ENCODE measurements around the gene ULBP2. TPM values are rescaled to one million over a fixed set of nuclear protein-coding genes. Genes with fewer than 3 reads are reported as not detected.
"Not testable (repeated sequence)": the region's sequence is repeated elsewhere in the genome, so short reads cannot be mapped to it uniquely, and the experiment has no call there.

The ULBP2 gene
- total RNA-seq, 2 experiments from 2014 or later, result 0.90 to 1.2 TPM

GRCh38 chr6:149935246-149935645, 6.6 kb upstream of the ULBP2 start:
- Mint-ChIP-seq H3K4me3 (no peak overlapping the region), H3K27me3 (peaks cover 82% of the 10 kb centered on the region), H3K4me1 (ENCODE audit: low read depth) (peaks cover 29% of the 10 kb centered on the region), H3K36me3 (no peaks in the 10 kb centered on the region), H3K27ac (no peak overlapping the region), H3K9me3 (no peaks in the 10 kb centered on the region)
- no peak for DNase-seq
- CTCF ChIA-PET, result interaction anchor here (0.5 to 2.8 kb wide), 3 partner anchors 17 to 412 kb away, joined by 3 to 28 read pairs (median 3); no protein-coding TSS in a partner anchor
- intact Hi-C loops (cut with micrococcal nuclease), result loop anchor here (2.0 kb wide), 1 partner anchor 878 kb away; no protein-coding TSS in a partner anchor
- POLR2A ChIA-PET, result interaction anchor here (0.6 kb wide), 1 partner anchor 90 kb away, joined by 3 read pairs; no protein-coding TSS in a partner anchor

GRCh38 chr6:149935668-149936067, 6.1 kb upstream of the ULBP2 start:
- peaks cover 33% of the 10 kb centered on the region for H3K4me1 Mint-ChIP-seq (ENCODE audit: low read depth)
- POLR2A ChIA-PET, result interaction anchor here (0.6 kb wide), 1 partner anchor 90 kb away, joined by 3 read pairs; no protein-coding TSS in a partner anchor
- H3K36me3 Mint-ChIP-seq, result no peaks in the 10 kb centered on the region
- no peaks in the 10 kb centered on the region for H3K9me3 Mint-ChIP-seq
- CTCF ChIA-PET, result interaction anchor here (1.1 to 2.8 kb wide), 2 partner anchors 17 to 81 kb away, joined by 3 to 28 read pairs; no protein-coding TSS in a partner anchor
- peaks cover 82% of the 10 kb centered on the region for H3K27me3 Mint-ChIP-seq
- H3K27ac Mint-ChIP-seq, result no peak overlapping the region
- no peak for DNase-seq
- H3K4me3 Mint-ChIP-seq, result no peak overlapping the region
- intact Hi-C loops (cut with micrococcal nuclease), result loop anchor here (2.0 kb wide), 1 partner anchor 877 kb away; no protein-coding TSS in a partner anchor

GRCh38 chr6:149936743-149937142, 5.1 kb upstream of the ULBP2 start:
- POLR2A ChIA-PET, result no interaction called here
- H3K9me3 Mint-ChIP-seq, result no peaks in the 10 kb centered on the region
- H3K36me3 Mint-ChIP-seq, result no peaks in the 10 kb centered on the region
- peaks cover 38% of the 10 kb centered on the region for H3K4me1 Mint-ChIP-seq (ENCODE audit: low read depth)
- H3K4me3 Mint-ChIP-seq, result no peak overlapping the region
- intact Hi-C loops (cut with micrococcal nuclease), result no loop called here
- DNase-seq, result no peak
- CTCF ChIA-PET, result interaction anchor here (2.8 kb wide), 1 partner anchor 80 kb away, joined by 28 read pairs; no protein-coding TSS in a partner anchor
- H3K27ac Mint-ChIP-seq, result no peak overlapping the region
- H3K27me3 Mint-ChIP-seq, result peaks cover 80% of the 10 kb centered on the region

GRCh38 chr6:149938013-149938570, 3.7 kb upstream of the ULBP2 start:
- H3K27ac Mint-ChIP-seq; H3K36me3 Mint-ChIP-seq; H3K9me3 Mint-ChIP-seq; intact Hi-C loops (cut with micrococcal nuclease); DNase-seq: not testable (repeated sequence)
- ChIA-PET POLR2A (interaction anchor here (0.7 kb wide), 1 partner anchor 133 kb away, joined by 3 read pairs; no protein-coding TSS in a partner anchor), CTCF (interaction anchor here (1.5 kb wide), 1 partner anchor 78 kb away, joined by 3 read pairs; no protein-coding TSS in a partner anchor)
- Mint-ChIP-seq H3K4me1 (ENCODE audit: low read depth) (peaks cover 45% of the 10 kb centered on the region), H3K4me3 (peak overlapping the region; percentile 48), H3K27me3 (peaks cover 80% of the 10 kb centered on the region)

GRCh38 chr6:149938571-149939355, 3.1 kb upstream of the ULBP2 start:
- peak; percentile 62 for DNase-seq
- Mint-ChIP-seq H3K27ac (peak overlapping the region; percentile 28), H3K9me3 (no peaks in the 10 kb centered on the region), H3K4me1 (ENCODE audit: low read depth) (peaks cover 45% of the 10 kb centered on the region), H3K27me3 (peaks cover 74% of the 10 kb centered on the region), H3K36me3 (no peaks in the 10 kb centered on the region), H3K4me3 (peak overlapping the region; percentile 63)
- POLR2A ChIA-PET, result interaction anchor here (0.7 kb wide), 1 partner anchor 132 kb away, joined by 3 read pairs; no protein-coding TSS in a partner anchor
- CTCF ChIA-PET, result interaction anchor here (1.5 kb wide), 1 partner anchor 78 kb away, joined by 3 read pairs; no protein-coding TSS in a partner anchor
- intact Hi-C loops (cut with micrococcal nuclease), result no loop called here

- Mint-ChIP-seq H3K4me3 (peak overlapping the region; percentile 63), H3K27me3 (peaks cover 69% of the 10 kb centered on the region), H3K36me3 (no peaks in the 10 kb centered on the region), H3K27ac (no peak overlapping the region), H3K9me3 (no peaks in the 10 kb centered on the region), H3K4me1 (ENCODE audit: low read depth) (peaks cover 43% of the 10 kb centered on the region)
- intact Hi-C loops (cut with micrococcal nuclease), result no loop called here
- ChIA-PET POLR2A (no interaction called here), CTCF (interaction anchor here (1.5 kb wide), 1 partner anchor 77 kb away, joined by 3 read pairs; no protein-coding TSS in a partner anchor)
- no peak for DNase-seq
Measured at GRCh38 chr6:149939356-149939648, 2.5 kb upstream of the ULBP2 start.

- Mint-ChIP-seq H3K27me3 (peaks cover 62% of the 10 kb centered on the region), H3K36me3 (no peaks in the 10 kb centered on the region), H3K27ac (no peak overlapping the region), H3K4me3 (peak overlapping the region; percentile 8), H3K4me1 (ENCODE audit: low read depth) (peaks cover 39% of the 10 kb centered on the region), H3K9me3 (no peaks in the 10 kb centered on the region)
- DNase-seq, result no peak
- intact Hi-C loops (cut with micrococcal nuclease), result loop anchor here (5.0 kb wide), 1 partner anchor 457 kb away; no protein-coding TSS in a partner anchor
- ChIA-PET POLR2A (interaction anchor here (1.0 kb wide), 1 partner anchor 205 kb away, joined by 3 read pairs; no protein-coding TSS in a partner anchor), CTCF (interaction anchor here (1.9 kb wide), 1 partner anchor 77 kb away, joined by 6 read pairs; no protein-coding TSS in a partner anchor)
Measured at GRCh38 chr6:149939909-149940671, 1.7 kb upstream of the ULBP2 start.

GRCh38 chr6:149940672-149940982, 1.2 kb upstream of the ULBP2 start:
- Mint-ChIP-seq H3K27ac (no peak overlapping the region), H3K36me3 (no peaks in the 10 kb centered on the region), H3K27me3 (peaks cover 58% of the 10 kb centered on the region), H3K9me3 (no peaks in the 10 kb centered on the region), H3K4me1 (ENCODE audit: low read depth) (peaks cover 37% of the 10 kb centered on the region), H3K4me3 (peak overlapping the region; percentile 8)
- ChIA-PET CTCF (interaction anchor here (1.9 kb wide), 1 partner anchor 76 kb away, joined by 6 read pairs; no protein-coding TSS in a partner anchor), POLR2A (interaction anchor here (1.0 kb wide), 1 partner anchor 204 kb away, joined by 3 read pairs; no protein-coding TSS in a partner anchor)
- peak; percentile 8 for DNase-seq
- intact Hi-C loops (cut with micrococcal nuclease), result loop anchor here (5.0 kb wide), 1 partner anchor 457 kb away; no protein-coding TSS in a partner anchor

GRCh38 chr6:149942461-149942829, 631 bp downstream of the ULBP2 start:
- intact Hi-C loops (cut with micrococcal nuclease), result loop anchor here (5.0 kb wide), 1 partner anchor 455 kb away; no protein-coding TSS in a partner anchor
- H3K9me3 Mint-ChIP-seq, result no peaks in the 10 kb centered on the region
- H3K27me3 Mint-ChIP-seq, result peaks cover 41% of the 10 kb centered on the region
- peak overlapping the region; percentile 85 for H3K4me3 Mint-ChIP-seq
- no peaks in the 10 kb centered on the region for H3K36me3 Mint-ChIP-seq
- ChIA-PET CTCF (interaction anchor here (0.6 kb wide), 1 partner anchor 74 kb away, joined by 4 read pairs; no protein-coding TSS in a partner anchor), POLR2A (no interaction called here)
- DNase-seq, result no peak
- H3K4me1 Mint-ChIP-seq (ENCODE audit: low read depth), result peaks cover 37% of the 10 kb centered on the region
- H3K27ac Mint-ChIP-seq, result no peak overlapping the region

GRCh38 chr6:149943321-149943720, 1.5 kb downstream of the ULBP2 start:
- POLR2A ChIA-PET, result not testable (repeated sequence)

GRCh38 chr6:149945276-149945675, 3.5 kb downstream of the ULBP2 start:
- H3K9me3 Mint-ChIP-seq; H3K36me3 Mint-ChIP-seq; DNase-seq; H3K4me3 Mint-ChIP-seq; CTCF ChIA-PET; intact Hi-C loops (cut with micrococcal nuclease); POLR2A ChIA-PET; H3K27ac Mint-ChIP-seq: not testable (repeated sequence)
- peaks cover 15% of the 10 kb centered on the region for H3K4me1 Mint-ChIP-seq (ENCODE audit: low read depth)
- H3K27me3 Mint-ChIP-seq, result peaks cover 29% of the 10 kb centered on the region

More at GRCh38 chr6:149943321-149943720, 1.5 kb downstream of the ULBP2 start:
- intact Hi-C loops (cut with micrococcal nuclease), result loop anchor here (5.0 kb wide), 1 partner anchor 454 kb away; no protein-coding TSS in a partner anchor
- Mint-ChIP-seq H3K4me1 (ENCODE audit: low read depth) (peaks cover 34% of the 10 kb centered on the region), H3K27me3 (peaks cover 38% of the 10 kb centered on the region)
- CTCF ChIA-PET, DNase-seq, H3K9me3 Mint-ChIP-seq, H3K27ac Mint-ChIP-seq, H3K4me3 Mint-ChIP-seq, H3K36me3 Mint-ChIP-seq: not testable (repeated sequence)
